Stimulated activated CD8-positive, alpha-beta memory T cell treated with anti-CD3 and anti-CD28 coated beads, Interleukin-4, amount 100 ng/mL, for 48 hours (primary cell): ENCODE data around the gene ATF7.
A peak's percentile ranks its signal among the peaks of the same experiment; 100 is the strongest.

ENCODE experiments used
- DNase-seq: peaks from one replicate; pipeline ENCODE4 v3.0.0-alpha.2; 2020

ATF7 gene

DNA sequence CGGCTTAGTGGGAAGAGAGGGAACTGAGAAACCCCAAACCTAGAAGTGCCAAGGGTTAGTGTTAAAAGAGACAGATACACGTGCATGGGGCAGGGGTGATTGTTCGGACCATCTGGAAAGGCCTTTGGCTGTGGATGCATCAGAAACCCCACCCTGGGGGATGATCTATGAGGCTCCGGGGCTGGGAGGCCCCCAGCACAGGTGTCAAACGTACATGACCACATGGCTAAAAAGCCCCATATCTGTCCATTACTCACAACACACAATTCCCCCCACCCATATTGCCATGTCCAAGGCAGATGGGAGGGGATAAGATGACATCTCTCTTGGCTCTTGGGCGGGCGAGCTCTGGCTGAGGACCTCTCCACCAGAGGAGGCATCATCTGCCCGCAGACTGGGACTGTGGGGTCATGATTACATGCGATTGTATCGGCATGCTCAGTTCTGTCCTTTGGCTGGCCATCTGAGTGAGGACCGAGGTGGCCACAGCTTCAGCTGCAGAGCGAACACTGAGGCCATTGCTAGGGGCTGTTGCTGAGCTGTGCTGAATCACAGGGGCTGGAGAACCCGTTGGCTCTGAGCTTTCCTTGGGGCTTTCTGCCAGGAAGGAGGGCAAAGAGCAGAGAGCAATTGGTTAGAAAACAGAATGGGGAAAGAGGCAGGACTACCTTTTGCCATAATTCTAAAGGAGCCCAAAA, 109.3 kb downstream of the ATF7 start:
- DNase-seq, result no peak

DNA sequence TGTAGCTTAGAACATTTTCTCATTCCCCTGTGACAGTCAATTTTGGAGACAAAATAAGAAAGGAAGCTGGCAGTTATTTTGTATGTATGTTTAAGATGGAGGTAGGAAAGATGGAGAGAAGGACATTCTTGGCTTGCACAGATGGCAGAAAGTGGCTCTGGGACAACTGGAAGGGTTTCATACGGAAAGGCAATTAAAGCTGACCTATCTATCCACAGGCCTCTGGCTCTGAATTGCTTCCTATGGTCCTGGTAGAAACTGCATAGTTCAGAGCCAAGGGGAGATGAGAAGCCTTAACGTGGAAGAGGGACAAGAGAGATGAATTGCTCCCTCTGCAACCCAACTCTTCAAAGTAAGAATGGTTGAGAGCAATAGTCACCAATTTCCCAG, 110.9 kb downstream of the ATF7 start:
- DNase-seq, result no peak

DNA sequence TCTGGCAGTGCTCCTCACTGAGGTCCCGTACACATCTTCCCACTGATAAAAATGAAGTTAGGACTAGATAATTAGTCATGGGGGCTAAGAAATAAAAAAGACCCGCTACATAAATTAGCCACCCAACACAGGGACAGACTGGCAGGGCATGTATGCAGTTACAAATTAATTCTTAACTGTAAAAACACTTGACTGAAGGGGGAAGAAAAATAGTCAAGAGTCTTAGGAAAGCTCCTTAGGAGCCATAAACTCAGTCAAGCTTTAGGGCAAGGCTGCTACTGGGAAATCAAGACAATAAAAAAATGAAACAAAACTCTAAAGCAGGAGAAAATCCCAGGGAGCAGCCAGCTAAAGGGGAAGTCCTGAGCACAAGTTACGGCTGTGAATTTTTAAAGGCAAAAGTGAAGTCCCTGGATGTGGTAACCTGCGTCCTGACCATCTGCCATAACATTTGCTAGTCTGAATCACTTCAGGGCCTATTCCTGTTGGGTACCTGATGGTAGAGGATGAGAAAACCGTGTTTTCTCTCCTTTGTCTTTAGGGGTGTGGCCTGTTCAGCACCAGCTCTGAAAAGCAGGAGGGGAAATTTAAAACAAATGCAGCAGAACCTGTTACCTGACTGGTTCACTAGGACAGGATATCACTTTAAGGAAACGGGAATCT, 111.4 kb downstream of the ATF7 start:
- DNase-seq, result no peak

DNA sequence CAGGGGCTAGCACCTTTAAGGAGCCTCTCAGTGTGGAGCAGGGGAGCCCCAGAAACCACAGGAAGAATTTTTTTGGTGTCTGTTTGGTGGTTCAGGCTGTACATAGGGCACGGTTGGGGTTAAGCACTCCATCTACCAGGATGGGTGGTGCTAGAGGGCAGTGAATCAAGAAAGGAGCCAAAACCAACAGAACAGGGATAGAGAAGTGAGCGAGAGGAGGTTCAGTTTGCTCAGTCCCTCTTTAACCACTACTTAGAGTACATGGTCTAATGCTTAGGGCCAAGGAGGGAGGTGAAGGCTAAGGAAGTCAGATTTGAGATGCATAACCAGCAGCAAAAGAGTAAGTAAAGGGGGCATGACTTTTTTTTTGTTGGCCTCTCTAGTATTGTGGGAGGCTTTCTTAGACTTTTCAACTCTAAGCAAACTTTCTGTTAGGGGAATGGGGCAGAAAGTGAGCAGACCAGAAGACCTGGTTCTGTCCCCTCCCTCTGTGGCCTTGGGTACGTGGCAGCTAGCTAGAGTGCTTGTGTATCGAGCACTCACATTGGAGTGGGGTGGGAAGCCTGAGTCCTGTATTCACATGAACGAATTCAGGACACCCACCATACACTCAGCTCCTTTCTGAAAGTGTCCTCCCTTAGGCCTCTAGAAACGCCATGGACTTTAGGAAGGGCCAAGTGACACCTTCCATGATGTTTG, 112.3 kb downstream of the ATF7 start:
- DNase-seq, result no peak

DNA sequence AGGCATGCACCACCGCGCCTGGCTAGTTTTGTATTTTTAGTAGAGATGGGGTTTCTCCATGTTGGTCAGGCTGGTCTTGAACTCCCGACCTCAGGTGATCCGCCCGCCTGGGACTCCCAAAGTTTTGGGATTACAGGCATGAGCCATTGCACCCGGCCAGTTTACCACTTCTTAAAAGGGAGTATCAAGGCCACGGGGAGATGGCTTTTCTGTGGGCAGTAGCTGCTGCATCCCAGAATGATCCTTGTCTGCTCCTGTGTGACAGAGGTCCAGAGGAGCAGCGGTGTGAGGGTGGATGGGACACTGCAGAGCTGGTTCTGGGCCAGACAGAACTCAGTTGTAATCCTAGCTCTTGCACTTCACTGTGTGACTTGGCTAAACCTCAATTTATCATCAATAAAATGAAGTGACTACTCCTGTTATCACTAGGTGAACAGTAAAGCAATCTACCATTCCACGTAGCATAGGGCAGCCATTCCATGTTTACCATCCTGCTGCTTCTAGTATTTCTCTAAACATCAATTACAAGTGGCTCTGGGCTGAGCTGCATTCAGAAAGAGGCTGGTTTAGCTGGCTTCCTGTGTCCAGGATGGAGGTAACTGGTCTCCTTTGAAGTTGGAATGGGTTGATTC, 115.9 kb downstream of the ATF7 start:
- no peak for DNase-seq

DNA sequence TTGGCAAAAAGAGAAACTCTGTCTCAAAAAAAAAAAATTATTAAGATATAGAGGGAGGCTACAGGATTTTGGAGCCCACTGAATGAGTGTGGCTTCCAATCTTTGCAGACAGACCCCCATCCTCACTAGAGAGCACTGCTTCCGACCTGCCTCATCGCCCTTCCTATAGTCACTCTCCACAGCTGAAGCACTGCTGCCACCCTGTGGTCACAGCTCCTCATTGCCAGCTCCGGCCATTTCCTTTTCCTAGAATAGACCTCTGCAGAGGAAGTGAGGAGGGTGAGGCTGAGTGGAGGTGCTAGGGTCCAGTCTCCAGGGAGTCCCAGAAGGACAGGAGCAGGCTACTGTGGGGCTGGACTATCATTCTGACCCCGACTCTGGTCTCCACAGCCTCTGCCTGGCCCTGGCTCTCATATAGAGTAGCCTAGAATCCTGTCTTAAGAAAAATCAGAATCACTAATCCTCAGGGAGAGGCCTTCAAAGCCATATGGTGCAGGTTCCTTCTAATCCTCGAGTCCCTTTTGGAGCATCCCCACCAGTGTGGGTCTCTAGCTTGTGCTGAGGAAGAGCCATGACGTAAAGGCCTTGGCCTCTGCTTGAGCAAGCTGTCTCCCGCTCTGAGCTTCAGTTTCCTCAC, 117.5 kb downstream of the ATF7 start:
- peak; percentile 93 for DNase-seq

DNA sequence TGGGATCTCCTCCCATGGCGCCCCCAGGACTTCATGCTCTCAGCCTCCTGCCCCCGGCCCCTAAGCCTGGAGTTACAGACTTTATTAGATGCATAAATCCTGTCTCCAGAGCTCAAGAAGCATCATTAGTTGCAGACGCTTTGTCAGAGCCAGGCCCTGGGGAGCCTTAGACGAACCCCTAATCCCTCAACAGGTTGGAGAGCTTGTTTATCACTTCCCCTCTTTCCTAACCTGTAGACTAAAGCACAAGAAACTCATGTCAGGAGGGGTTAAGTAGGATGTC, 118.6 kb downstream of the ATF7 start:
- no peak for DNase-seq

DNA sequence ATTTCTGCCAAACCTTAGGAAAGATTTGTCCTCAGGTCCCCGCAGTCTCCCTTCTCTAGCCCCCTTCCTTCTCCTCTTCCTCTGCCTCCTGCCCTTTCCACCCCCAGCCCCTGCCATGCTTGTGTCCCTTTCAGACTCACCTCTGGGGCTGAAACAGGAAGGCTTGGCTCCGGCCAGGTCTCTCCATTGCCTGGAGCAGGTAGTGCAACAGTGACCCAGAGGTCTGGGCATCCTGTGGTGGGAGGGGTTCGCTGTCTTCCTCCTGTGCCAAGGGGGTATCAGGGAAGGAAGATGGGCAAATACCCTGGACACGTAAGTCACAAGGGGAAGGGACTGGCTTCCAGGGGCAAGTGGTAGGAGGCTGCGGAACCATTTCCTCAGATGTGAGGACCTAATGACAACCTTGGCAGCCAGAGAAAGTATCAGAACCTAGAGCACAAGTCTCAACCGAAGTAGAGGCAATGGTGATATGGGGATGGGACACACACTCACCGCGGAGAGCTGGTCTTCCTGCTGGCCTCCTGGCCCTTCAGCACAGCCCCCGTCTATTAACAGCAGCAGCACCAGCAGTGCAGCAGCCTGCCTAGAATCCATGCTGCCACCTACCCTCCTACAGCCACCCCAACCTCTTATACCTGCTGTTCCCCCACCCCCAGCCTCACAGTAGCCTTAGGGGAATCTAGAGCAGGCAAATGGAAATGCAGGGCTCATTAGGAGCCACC, 119.1 kb downstream of the ATF7 start, which contains the start of gene NPFF:
Gene NPFF, minus strand, starts transcription at position 604 of the 722 bp plus-strand sequence. Its CDS starts 10 bp downstream, at position 594.
- DNase-seq, result no peak

DNA sequence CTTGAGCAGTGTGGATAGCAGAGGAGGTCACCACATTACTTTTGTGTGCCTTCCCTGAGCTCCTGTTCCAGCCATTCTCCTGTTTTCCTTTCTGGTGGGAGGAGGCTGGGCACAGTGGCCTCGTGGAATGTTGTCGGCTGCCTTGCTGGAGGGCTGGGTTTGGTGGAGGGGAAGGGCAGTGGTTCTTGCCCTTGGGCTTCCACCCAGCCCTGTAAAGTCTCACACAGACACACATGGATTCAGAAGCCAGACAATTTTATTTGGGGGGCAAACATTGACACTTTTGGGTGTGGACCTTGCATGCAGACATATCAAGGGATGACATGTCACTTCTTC, 119.8 kb downstream of the ATF7 start:
- no peak for DNase-seq

DNA sequence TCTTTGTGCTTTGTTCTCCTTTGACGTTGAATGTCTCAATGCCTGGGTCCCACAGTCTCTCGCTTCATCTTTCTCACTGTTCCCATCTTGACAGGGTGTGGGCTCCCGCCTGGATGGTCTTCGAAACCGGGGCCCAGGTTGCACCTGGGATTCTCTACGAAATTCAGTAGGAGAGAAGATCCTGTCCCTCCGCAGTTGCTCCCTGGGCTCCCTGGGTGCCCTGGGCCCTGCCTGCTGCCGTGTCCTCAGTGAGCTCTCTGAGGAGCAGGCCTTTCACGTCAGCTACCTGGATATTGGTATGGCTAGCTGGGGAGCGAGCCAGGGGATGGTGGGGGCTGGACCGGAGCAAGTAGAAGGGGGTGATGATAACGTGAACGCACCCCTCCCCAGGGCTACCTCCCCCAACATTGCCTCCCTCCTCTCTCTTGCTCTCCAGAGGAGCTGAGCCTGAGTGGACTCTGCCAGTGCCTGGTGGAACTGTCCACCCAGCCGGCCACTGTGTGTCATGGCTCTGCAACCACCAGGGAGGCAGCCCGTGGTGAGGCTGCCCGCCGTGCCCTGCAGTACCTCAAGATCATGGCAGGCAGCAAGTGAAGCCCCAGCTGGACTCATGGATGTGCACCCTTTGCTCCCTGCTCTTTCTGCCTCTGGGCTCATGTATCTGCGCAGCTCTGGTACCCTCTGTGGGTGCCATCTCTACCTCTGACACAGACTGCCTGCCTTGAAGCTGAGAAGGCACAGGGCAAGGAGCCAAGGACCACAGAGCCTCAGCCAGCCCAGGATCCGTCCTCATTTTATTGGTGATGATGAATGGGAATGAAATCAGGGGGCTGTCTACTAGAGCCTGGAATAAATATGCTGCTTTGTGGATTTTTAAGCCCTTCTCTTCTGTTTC, 120.4 kb downstream of the ATF7 start:
- DNase-seq, result no peak

DNA sequence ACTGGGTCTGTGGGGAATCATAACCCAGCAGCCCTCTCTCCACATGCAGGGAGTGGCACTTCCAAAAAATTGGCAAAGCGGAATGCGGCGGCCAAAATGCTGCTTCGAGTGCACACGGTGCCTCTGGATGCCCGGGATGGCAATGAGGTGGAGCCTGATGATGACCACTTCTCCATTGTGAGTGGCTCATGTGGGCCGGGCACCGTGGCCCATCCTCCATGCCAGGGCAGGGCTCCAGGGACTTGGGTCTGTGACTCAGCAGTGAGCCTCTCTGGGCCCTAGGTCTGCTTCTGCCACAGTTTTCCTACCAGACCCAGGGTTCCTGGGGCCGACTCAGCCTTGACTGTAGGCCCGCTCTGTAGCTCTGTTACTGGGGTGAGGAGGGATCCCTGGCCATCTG, 121.1 kb downstream of the ATF7 start:
- DNase-seq, result no peak

DNA sequence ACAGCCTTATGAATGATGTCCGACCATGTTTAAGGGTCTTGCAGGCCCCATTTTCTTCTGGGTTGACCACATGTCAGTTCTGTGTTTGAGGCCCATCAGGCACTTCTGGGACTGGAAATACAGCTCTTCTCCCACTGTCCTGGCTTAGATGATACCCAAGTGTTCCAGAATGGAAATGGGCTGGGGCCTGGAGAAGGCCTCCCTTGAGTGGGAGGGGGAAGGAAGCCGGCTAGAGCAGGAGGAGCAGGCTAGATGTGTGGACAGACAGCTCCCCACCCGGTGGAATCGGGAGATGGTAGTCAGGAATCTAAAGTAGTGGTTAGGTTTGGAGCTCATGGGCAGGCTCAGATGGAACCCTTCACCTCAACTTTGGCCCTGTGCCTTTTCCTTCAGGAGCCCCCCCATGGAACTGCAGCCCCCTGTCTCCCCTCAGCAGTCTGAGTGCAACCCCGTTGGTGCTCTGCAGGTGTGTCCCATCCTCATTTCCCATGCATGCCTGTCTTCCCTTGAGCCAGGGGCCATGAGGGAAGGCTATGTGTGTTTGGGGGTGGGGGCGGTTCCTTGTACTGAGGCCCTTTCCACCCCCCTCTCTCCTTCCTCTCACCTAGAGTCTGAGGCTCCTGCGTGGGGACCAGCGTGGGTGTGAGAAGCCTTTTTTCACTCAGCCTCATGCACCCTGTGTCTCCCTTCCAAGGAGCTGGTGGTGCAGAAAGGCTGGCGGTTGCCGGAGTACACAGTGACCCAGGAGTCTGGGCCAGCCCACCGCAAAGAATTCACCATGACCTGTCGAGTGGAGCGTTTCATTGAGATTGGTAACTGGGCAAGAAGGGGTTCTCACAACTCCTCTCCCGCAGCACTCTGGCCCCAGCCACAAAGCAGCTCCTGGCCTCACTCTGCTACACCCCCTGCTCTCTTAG, 121.9 kb downstream of the ATF7 start:
- DNase-seq, result no peak

DNA sequence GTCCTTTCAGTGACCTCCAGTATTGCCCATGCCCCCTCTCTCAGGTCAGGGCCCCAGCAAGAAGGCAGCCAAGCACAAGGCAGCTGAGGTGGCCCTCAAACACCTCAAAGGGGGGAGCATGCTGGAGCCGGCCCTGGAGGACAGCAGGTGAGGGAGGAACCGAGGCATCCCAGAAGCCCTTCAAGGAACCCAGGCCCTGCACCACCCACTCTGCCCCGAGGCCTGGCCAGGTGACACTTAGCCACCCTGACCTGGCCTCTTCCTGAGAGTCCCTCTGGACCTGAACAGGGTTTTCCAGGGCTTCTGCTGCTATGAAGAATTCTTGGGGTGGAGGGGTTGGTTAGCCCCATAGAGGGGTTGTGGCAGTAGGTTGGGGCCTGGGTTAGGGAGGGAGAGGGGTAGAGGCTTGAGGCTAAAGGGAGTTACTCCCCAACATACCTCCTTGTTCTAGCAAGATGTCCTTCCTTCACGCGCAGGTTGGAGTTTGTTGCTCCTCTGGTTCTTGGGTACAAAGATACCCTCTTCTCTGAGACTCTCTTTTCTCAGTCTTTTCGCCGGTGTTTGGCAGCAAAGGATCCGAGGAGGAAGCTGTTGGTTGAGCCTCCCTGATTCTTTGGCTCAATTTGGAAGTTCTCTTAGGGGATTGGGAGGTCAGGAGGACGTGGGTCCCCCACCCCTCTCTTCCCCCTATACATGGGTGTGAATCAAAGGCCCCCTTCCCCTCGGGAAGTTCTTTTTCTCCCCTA, 123.0 kb downstream of the ATF7 start:
- no peak for DNase-seq

DNA sequence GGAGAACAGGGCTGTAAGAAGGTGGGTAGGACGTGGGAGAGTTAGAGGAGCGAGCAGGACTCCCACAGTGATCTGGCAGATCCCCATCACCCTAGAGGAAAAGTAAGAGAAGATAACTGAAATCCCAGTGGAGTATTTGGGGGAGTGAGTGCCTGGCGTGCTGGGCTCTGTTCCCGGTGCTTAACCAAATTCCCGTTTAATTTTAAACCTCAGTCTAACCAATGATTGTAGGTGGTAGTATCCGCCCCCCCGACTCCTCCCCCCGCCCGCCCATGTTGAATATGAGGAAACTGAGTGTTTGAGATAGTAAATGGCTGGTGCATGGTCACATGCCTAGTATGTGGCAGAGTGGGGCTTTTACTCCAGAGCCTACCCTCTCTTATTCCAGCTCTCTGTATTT, 123.9 kb downstream of the ATF7 start:
- DNase-seq, result no peak

DNA sequence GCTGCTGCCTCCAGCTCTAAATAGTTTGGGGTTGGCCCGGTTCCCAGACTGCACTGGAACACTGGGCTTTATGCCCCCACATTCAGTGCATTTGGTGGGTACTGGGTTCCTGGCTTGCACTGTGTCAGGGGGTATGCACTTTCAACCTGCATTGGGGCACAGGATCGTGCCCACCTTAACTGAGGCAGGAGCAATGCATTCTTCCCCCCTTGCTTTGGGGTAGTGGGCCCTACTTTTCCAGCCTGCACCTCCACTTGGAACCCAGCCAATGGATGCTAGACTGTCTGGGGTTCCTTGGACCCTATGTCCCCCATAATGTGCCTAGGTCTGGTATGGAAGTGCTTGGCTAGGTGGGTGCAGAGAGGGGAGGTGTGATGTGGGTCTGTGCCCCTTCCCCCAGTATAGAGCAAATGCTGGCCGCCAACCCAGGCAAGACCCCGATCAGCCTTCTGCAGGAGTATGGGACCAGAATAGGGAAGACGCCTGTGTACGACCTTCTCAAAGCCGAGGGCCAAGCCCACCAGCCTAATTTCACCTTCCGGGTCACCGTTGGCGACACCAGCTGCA, 124.5 kb downstream of the ATF7 start:
- no peak for DNase-seq

DNA sequence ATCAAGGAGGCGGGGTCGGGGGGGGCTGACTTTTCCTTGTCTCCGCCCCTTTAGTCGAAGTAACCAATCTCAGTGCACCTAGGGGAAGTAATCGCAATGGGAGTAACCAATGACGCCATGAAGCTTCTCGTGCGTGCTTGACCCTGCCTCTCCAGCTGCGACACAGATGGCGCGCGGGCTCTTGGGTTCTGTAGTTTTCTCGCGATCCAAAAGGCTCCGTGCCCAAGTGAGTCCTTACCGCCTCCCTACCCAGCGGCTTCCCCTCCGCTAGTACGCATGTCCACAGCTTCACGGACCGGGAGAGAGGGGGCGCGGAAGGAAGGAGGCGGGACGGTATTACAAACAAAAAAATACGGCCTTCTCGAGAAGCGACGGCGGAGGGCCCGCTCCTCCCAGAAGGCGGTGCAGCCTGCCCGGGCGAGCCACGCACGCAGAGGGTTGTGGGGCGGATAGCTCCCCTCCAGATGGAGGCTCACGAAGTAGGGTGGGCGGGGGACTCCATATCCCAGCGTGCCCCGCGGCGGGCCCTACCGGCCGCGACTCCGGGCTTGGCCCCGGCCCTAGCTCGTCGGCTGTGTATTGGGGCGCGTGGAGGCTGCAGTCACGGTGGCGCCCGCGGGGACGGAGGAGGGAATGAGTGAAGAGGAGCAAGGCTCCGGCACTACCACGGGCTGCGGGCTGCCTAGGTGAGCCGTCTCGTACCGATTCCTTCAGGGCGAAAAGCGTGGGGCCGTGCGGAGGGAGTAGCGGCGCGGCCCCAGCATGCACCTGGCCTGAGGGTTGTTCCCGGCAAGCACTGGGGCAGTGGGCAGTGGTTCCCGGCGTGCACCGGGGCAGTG, 125.2 kb downstream of the ATF7 start, which contains the start of gene TARBP2:
Gene TARBP2, plus strand, starts transcription at position 508 of the 839 bp plus-strand sequence. Its CDS starts 126 bp downstream, at position 634.
- peak; percentile 99 for DNase-seq

DNA sequence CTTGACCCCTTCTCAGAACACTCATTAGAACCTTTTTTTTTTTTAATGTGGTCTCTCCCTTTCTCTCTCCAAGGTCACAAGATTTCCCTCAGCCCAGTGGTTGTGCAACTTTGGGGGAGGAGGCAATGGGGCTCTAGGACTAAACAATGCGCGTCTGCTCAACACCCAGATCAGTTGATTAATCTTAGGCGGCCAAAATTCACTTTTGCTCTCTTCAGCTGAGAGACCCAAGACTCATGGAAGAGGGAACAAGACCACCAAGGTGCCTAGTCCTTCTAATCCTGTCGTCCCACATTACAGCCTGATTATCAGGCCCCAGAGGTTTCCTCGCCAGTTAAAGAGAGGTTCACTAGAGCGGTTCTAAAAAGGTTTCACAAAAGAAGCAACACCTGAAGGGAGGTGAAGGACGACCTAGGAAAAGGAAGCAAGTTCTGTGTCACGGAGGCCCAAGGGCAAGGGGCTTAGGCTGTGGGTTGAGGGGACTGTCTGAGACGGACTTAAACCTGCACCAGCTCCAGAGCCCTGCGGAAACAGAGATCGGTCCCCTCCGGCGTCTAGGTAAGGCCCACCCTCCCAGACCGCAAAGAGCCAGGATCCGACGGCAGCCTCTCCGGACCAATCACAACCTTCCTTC, 125.9 kb downstream of the ATF7 start:
- DNase-seq, result no peak
